T47D (cell line): ENCODE data around the gene GGT5.

Experiments
- DNase-seq, 2 experiments: peaks; one replicate each; pipeline versions ENCODE4 v3.0.0 to v3.0.0-alpha.2; 2011 to 2012; ENCODE audit warnings: low read depth in 1 of 2, low spot score in 1 of 2
- JUND ChIP-seq: IDR thresholded peaks from 2 replicates; pipeline ENCODE4 v1.6.1; 2012; ENCODE audit warnings: low read depth
- in situ Hi-C: cut with HindIII; loops from 2 replicates; pipeline ENCODE4 v1.10.0; 2016; ENCODE audit warnings: low sequenced_read_pairs, low pct_unique_long_range_greater_than_20kb

Gene GGT5

DNA sequence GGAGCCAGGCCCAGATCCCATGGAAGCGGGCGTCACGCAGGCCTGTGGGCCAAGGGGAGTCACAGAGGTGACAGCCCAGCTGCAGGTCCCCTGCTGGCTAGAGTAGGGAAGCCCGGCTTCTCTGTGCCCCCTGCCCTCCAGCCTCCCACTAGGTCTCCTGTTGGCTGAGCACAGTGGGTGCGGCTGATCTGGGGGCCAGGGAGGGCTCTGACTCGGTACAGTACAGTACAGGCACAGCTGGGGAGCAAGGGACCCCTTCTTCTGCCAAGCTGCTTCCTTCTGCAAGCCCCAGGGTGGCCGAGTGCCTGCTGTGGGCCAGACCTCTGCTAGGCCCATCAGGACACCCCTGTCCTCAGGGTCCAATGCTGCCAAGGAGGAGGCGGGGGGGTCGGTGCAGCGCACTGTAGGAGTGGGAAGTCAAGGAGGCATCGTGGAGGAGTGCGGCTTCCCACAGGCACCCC, 53.5 kb downstream of the GGT5 start:
- in situ Hi-C loops, result no loop called here
- no peak for TF ChIP-seq JUND
- no peak for DNase-seq

DNA sequence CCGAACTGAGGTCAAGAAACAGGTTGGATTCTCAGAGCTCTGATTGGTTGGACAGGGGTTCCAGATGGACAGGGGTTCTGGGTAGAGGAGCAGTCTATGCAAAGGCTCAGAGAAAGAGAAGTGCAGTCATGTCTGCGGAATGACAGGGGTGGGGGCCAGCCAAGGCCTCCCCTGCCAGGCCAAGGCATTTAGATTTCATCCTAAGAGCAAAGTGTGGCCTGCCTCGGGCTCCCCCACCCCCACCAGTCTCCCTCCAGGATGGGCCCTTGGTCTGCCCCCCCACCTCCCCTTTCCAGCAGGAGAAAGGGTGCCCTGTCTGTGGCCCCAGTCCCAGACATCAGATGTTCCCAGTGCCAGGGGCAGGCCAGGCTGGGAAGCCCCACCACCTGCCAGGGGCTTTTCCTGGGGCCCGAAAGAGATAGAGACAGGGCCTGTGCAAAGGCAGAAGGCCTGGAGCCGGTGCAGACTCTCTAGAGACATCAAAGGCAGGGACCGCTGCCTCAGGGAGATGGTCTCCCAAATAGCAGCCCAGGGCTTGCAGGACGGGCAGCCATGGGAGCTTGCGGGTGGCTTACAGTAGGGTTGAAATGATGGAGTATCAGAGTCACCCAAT, 54.2 kb downstream of the GGT5 start:
- in situ Hi-C loops, result no loop called here
- no peak for DNase-seq
- no peak for TF ChIP-seq JUND

DNA sequence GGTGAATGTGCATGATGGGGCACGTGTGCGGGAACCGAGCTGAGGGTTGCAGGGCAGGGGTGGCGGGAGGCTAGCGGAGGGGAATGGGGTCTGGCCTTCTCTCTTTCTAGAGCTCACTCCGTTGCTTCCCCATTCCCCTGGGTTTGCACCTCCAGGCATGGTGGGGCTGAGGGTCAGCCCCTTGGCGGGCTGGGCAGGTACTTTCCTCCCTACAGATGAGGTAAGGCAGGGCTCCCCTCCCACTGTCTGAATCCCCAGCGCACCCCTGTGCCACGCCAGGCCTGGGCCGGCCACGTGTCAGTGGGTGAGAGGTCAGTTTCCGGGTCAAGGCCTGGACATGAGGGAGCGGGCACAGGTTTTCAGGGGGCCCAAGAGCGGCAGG, 54.7 kb downstream of the GGT5 start:
- in situ Hi-C loops, result no loop called here
- DNase-seq, result no peak
- TF ChIP-seq JUND, result no peak

DNA sequence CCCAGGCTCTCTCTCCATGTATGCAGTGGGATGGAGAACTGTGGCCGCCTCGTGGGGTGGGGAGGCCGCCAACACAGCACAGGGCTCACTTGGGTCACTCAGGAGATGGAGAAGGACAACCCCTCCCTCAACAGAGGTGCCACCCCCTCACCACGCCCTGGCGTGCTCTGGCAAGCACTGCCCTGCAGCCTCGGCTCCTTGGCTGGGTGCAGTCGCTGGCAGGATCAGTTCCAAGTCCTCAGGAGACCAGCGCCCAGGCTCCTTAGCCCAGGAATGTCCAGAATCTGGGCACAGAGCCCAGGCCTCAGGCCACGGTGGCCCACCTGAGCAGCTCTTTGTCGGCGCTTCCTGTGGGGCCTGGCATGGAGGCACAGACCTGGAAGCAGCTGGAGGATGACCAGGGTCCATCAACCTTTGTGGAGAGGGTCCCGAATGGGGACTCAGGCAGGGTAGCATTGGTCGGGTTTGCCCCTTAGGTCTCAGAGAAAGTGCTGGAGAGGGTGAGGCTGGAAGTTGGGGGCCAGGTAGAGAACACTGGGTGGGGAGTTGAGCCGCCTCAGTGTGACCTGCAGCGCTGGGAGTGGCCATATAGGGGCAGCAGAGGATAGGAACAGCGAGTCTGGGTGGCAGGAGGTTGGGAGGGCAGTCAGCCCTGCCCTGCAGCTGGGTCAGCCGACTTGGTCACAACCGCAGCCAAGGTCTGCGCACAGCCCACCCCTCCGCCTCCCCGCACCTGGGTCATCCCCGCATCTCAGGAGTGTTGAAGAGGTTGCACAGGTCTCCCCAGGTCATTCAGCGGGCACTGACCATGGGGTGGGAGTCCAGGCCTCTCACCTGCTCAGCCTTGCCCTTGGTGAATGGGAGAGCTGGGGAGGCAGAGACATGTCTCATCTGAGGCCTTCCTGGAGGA, 55.4 kb downstream of the GGT5 start:
- peak; percentile 68 to 80 for DNase-seq
- in situ Hi-C loops, result no loop called here
- TF ChIP-seq JUND, result no peak

DNA sequence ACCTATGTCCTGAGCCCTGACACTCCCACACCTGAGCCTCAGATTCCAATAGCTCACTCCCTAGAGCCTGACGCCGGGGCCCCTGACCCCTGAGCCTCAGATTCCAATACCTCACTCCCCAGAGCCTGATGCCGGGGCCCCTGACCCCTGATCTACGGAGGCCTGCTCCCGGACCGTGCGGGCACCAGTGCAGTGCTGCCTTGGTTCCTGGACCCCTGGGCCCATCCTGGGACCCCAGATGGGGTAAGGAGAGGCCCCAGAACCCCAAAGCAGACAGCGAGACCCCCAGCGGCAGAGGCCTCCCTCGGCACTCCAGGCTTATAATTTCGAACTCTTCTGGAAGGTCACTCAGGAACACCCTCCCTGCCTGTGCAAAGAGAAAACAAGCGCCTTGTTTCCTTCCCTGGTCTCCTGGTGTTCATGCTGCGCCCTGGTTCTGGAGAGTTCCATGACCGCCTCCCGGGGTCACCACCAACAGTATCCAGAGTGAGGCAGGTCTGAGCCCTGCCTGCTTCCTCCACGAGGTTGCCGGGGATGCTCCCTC, 56.1 kb downstream of the GGT5 start:
- in situ Hi-C loops, result no loop called here
- no peak for DNase-seq
- TF ChIP-seq JUND, result no peak

DNA sequence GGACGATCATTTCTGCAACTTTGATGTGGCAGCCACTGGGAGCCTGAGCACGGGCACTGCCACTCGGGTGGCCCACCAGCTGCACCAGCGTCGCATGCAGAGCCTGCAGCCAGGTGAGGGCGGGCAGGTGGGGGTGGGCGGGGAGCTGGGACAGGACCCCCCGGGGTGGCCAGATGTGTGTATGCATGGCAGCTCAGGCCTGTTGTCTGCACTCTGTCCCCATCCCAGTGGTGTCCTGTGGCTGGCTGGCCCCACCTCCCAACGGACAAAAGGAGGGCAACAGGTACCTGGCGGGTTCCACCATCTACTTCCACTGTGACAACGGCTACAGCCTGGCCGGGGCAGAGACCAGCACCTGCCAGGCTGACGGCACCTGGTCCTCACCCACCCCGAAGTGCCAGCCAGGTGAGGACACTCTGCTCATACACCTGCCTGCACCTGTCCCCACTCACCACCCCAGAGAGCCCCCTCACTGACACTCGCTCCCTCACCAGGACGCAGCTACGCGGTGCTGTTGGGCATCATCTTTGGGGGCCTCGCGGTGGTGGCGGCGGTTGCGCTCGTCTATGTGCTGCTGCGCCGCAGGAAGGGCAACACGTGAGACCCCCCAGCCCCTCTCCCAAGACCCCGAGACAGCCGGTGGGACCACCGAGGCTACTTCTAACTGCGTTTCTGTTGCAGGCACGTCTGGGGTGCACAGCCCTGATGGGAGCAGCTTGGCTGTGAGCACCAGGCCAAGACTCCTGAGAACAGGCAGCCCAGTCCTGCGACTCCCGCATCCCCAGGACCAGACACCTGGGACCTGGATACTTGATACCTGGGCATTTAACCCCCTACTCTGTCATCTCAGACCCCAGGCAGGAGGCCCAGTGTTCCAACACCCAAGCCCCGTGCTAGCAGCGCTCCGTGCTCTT, 56.9 kb downstream of the GGT5 start:
- DNase-seq, result no peak
- TF ChIP-seq JUND, result no peak
- in situ Hi-C loops, result no loop called here

DNA sequence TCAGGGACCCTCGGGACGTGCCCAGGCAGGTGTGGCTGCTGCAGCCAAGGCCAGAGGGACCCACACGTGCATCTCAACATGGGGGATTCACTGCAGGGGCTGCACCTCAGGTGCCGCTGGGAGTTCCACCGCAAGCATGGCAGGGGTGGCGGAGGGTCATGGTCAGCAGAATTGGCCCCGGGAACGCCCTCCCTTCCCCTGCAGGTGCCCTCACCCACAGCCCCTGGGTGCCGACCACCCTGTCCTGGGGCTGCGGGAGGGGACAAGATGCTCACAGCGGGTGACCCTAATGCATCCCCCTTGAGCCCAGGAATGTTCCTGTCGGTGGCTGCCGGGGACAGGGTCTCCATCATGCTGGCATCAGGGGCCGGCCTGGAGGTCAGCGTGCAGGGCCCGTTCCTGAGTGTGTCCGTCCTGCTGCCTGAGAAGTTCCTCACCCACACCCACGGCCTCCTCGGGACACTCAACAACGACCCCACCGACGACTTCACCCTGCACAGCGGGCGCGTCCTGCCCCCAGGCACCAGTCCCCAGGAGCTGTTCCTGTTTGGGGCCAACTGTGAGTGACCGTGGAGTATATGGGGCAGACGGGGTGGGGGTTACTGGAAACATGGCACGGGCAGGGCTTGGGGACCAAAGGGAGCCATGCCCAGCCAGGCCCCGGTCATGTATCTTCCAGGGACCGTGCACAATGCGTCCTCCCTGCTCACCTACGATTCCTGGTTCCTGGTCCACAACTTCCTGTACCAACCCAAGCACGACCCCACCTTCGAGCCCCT, 57.8 kb downstream of the GGT5 start:
- no peak for TF ChIP-seq JUND
- no peak for DNase-seq
- in situ Hi-C loops, result no loop called here

DNA sequence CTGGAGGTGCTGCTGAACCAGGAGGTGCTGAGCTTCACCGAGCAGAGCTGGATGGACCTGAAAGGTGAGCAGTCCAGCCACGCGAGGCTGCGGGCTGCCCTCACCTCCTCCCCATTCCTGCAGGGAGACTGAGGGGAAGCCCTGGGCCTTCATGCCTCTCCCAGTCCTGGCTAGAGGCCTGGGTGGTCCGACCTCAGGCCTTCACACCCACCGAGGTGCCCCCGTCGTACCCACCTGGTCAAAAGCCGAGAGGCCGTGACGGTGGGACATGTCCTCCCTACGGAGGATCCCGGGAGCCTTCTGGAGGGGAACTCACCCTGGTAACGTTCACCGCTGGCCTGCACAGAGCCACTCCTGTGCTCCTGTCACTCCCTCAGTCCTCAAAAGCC, 58.5 kb downstream of the GGT5 start:
- no peak for TF ChIP-seq JUND
- in situ Hi-C loops, result no loop called here
- DNase-seq, result peak in 1 of 2 experiments; percentile 59

DNA sequence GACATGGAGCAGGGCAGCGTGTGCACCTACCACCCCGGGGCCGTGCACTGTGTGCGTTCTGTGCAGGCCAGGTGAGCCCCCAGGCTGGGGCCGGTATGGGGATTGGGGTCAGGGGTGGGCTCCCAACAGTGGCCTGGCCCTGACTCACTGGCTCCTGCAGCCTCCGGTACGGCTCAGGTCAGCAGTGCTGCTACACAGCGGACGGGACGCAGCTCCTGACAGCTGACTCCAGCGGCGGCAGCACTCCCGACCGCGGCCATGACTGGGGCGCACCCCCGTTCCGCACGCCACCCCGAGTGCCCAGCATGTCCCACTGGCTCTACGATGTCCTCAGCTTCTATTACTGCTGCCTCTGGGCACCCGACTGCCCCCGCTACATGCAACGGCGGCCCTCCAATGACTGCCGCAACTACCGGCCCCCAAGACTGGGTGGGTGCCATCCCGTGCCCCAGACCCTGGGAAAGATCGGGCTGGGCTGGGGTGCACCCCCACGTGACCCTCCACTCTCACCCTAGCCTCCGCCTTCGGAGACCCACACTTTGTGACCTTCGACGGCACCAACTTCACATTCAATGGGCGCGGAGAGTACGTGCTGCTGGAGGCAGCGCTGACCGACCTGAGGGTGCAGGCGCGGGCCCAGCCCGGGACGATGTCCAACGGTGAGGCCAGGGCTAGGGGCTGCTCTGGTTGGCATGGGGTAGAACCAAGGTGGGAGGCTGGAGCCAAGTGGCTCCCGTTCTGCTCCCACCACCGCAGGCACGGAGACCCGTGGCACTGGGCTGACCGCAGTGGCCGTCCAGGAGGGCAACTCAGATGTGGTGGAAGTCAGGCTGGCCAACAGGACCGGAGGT, 59.2 kb downstream of the GGT5 start:
- in situ Hi-C loops, result no loop called here
- TF ChIP-seq JUND, result no peak
- DNase-seq, result no peak

DNA sequence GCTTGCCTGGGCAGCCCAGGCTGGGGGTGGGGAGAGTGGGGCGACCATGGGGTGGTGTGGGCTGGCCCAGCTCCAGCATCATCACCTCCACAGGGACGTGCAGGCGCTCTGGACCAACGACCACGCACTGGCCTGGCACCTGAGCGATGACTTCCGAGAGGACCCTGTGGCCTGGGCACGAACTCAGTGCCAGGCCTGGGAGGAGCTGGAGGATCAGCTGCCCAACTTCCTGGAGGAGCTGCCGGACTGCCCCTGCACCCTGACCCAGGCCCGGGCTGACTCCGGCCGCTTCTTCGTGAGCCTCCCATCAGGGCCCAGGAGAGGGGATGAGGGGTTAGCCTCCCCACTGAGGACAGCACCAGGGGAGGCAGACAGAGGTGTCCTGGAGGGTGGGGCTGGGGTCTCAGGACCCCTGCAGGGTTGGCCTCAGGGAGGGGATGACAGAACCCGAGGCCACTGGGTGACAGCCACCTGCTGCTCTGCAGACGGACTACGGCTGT, 59.8 kb downstream of the GGT5 start:
- in situ Hi-C loops, result no loop called here
- no peak for DNase-seq

More for the DNA sequence above, 59.8 kb downstream of the GGT5 start:
- TF ChIP-seq JUND, result no peak
